H1 (cell line): Measurements from ENCODE around the gene SUSD5. TPM values are rescaled to one million over a fixed set of nuclear protein-coding genes. Genes with fewer than 3 reads are reported as not detected.

Experiments used
- CTCF ChIA-PET: fragments of 300-600 bp; sonication (Branson Sonifier 250); formaldehyde crosslinking; loops from one replicate; lab custom pipeline; 2021; ENCODE audit not compliant: partially characterized antibody; lab: Charles Lee
- POLR2A ChIA-PET: fragments of 300-600 bp; sonication (Branson Sonifier 250); formaldehyde crosslinking; loops from one replicate; lab custom pipeline; 2021; ENCODE audit warnings: inconsistent platforms; ENCODE audit not compliant: partially characterized antibody; lab: Charles Lee
- DNase-seq, 2 experiments: peaks; one replicate each; pipeline versions ENCODE4 v3.0.0 to v3.0.0-alpha.2; 2010 to 2022; ENCODE audit warnings: low spot score in 2 of 2, low read depth in 1 of 2, mixed read lengths in 1 of 2
- FAIRE-seq: peaks from 2 replicates; lab custom pipeline; 2011; peaks lifted over from hg19 to GRCh38; lab: Jason Lieb, UNC
- H2AFZ ChIP-seq: 2 replicates; pipeline ENCODE4 v1.8.1; 2012; ENCODE audit warnings: low read length, inconsistent platforms
- H2AK5ac ChIP-seq: 2 replicates; pipeline ENCODE4 v1.6.1; 2013; ENCODE audit warnings: low read depth, low read length
- H2BK120ac ChIP-seq: replicated peaks from 2 replicates; pipeline ENCODE3; 2013; ENCODE audit warnings: low read depth, low read length, inconsistent platforms
- H2BK12ac ChIP-seq: 2 replicates; pipeline ENCODE4 v1.6.1; 2013; ENCODE audit warnings: low read depth, low read length
- H2BK15ac ChIP-seq: 2 replicates; pipeline ENCODE4 v1.6.1; 2013; ENCODE audit warnings: low read length
- H2BK20ac ChIP-seq: 2 replicates; pipeline ENCODE4 v1.6.1; 2013; ENCODE audit warnings: low read length
- H2BK5ac ChIP-seq: 2 replicates; pipeline ENCODE4 v1.6.1; 2013; ENCODE audit warnings: low read depth, low read length
- H3K14ac ChIP-seq: 2 replicates; pipeline ENCODE4 v1.6.1; 2013; ENCODE audit warnings: inconsistent platforms; ENCODE audit not compliant: insufficient read length
- H3K18ac ChIP-seq: 2 replicates; pipeline ENCODE4 v1.6.1; 2013; ENCODE audit warnings: low read length; ENCODE audit errors: extremely low read depth
- H3K23ac ChIP-seq: 2 replicates; pipeline ENCODE4 v1.6.1; 2013; ENCODE audit warnings: inconsistent platforms; ENCODE audit not compliant: insufficient read length
- H3K23me2 ChIP-seq: 2 replicates; pipeline ENCODE4 v1.6.1; 2013; ENCODE audit warnings: low read depth, low read length
- H3K27ac ChIP-seq: 2 replicates; pipeline ENCODE4 v1.6.1; 2011; ENCODE audit warnings: low read depth, low read length, inconsistent platforms
- H3K27me3 ChIP-seq, 4 experiments: replicated peaks in 1 of 4; 1 replicate in 1 of 4; 2 replicates in 3 of 4; pipeline versions ENCODE4 v1.6.1 to v1.8.1; 2011 to 2013; ENCODE audit warnings: low read length in 3 of 4, mild to moderate bottlenecking in 3 of 4, inconsistent platforms in 2 of 4, mixed read lengths in 2 of 4, moderate library complexity in 1 of 4; ENCODE audit not compliant: control insufficient read depth in 3 of 4, insufficient read depth in 3 of 4; ENCODE audit errors: extremely low read depth in 1 of 4
- H3K36me3 ChIP-seq, 4 experiments: 2 replicates each; pipeline versions ENCODE4 v1.6.1 to v1.8.1; 2011 to 2013; ENCODE audit warnings: mild to moderate bottlenecking in 4 of 4, low read length in 3 of 4, moderate library complexity in 2 of 4, control low read depth in 1 of 4, inconsistent platforms in 1 of 4; ENCODE audit not compliant: insufficient read depth in 4 of 4, control insufficient read depth in 2 of 4
- H3K4ac ChIP-seq: replicated peaks from 2 replicates; pipeline ENCODE3; 2013; ENCODE audit warnings: low read length, low read depth, mixed read lengths, inconsistent platforms; ENCODE audit not compliant: insufficient read length
- H3K4me1 ChIP-seq, 4 experiments: replicated peaks in 1 of 4; 1 replicate in 1 of 4; 2 replicates in 3 of 4; pipeline versions ENCODE4 v1.6.1 to v1.8.1; 2011 to 2013; ENCODE audit warnings: low read length in 3 of 4, inconsistent platforms in 2 of 4, mixed read lengths in 1 of 4; ENCODE audit not compliant: insufficient read depth in 4 of 4, control insufficient read depth in 3 of 4
- H3K4me2 ChIP-seq, 2 experiments: 2 replicates each; pipeline versions ENCODE4 v1.6.1 to v1.8.1; 2011 to 2013; ENCODE audit warnings: low read depth in 2 of 2, low read length in 2 of 2, control low read depth in 1 of 2, inconsistent platforms in 1 of 2, mild to moderate bottlenecking in 1 of 2; ENCODE audit not compliant: insufficient read depth in 1 of 2
- H3K4me3 ChIP-seq, 4 experiments: fragments of 200-600, 300-600 bp in 1 of 4; sonication (generic), shearing (Covaris generic), sonication (Bioruptor Twin) in 1 of 4; 2 replicates each; pipeline versions ENCODE4 v1.5.1 to v1.8.1; 2011 to 2016; ENCODE audit warnings: low read length in 4 of 4, low read depth in 3 of 4, control low read depth in 2 of 4, inconsistent platforms in 2 of 4, mild to moderate bottlenecking in 2 of 4, mixed read lengths in 1 of 4, moderate library complexity in 1 of 4; ENCODE audit not compliant: insufficient read depth in 2 of 4; ENCODE audit errors: extremely low read depth in 1 of 4
- H3K56ac ChIP-seq: replicated peaks from 2 replicates; pipeline ENCODE3; 2013; ENCODE audit warnings: low read depth, mild to moderate bottlenecking, mixed read lengths, low read length, inconsistent platforms; ENCODE audit not compliant: insufficient read length
- H3K79me1 ChIP-seq: 2 replicates; pipeline ENCODE4 v1.6.1; 2013; ENCODE audit warnings: low read depth, low read length, control low read depth
- H3K79me2 ChIP-seq, 2 experiments: 2 replicates each; pipeline versions ENCODE4 v1.6.1 to v1.8.1; 2012 to 2013; ENCODE audit warnings: low read length in 2 of 2, mild to moderate bottlenecking in 2 of 2, inconsistent platforms in 1 of 2; ENCODE audit not compliant: insufficient read depth in 2 of 2, control insufficient read depth in 1 of 2
- H3K9ac ChIP-seq, 4 experiments: replicated peaks in 1 of 4; 1 replicate in 1 of 4; 2 replicates in 3 of 4; pipeline versions ENCODE4 v1.6.1 to v1.8.1; 2011 to 2013; ENCODE audit warnings: low read depth in 3 of 4, low read length in 3 of 4, control low read depth in 2 of 4, mild to moderate bottlenecking in 2 of 4, moderate library complexity in 2 of 4, inconsistent platforms in 1 of 4; ENCODE audit errors: extremely low read depth in 1 of 4
- H3K9me3 ChIP-seq, 2 experiments: 2 replicates each; pipeline versions ENCODE4 v1.6.1 to v1.8.1; 2012 to 2013; ENCODE audit warnings: mild to moderate bottlenecking in 2 of 2, moderate library complexity in 2 of 2, control low read depth in 1 of 2, inconsistent platforms in 1 of 2, low read depth in 1 of 2, low read length in 1 of 2, mixed read lengths in 1 of 2; ENCODE audit not compliant: insufficient read depth in 2 of 2
- H4K20me1 ChIP-seq, 2 experiments: replicated peaks in 1 of 2; 2 replicates each; pipeline versions ENCODE3 to v1.8.1; 2011 to 2013; ENCODE audit warnings: inconsistent platforms in 2 of 2, low read length in 2 of 2, mild to moderate bottlenecking in 1 of 2; ENCODE audit not compliant: insufficient read depth in 2 of 2, control insufficient read depth in 1 of 2
- H4K5ac ChIP-seq: 2 replicates; pipeline ENCODE4 v1.6.1; 2013; ENCODE audit warnings: low read length, low read depth, mixed read lengths, inconsistent platforms; ENCODE audit not compliant: insufficient read length
- H4K8ac ChIP-seq: 2 replicates; pipeline ENCODE4 v1.8.0; 2013; ENCODE audit warnings: mild to moderate bottlenecking, moderate library complexity, low read length, inconsistent platforms; ENCODE audit not compliant: insufficient read depth; ENCODE audit errors: extremely low read depth
- H4K91ac ChIP-seq: replicated peaks from 2 replicates; pipeline ENCODE3; 2013; ENCODE audit warnings: low read length, mixed read lengths, inconsistent platforms; ENCODE audit not compliant: insufficient read length
- ASH2L ChIP-seq: fragments of 200-600, 300-600 bp; sonication (generic); IDR thresholded peaks from one replicate; pipeline ENCODE4 v1.7.1; 2017; ENCODE audit warnings: low read length
- GTF2F1 ChIP-seq: IDR thresholded peaks from 2 replicates; pipeline ENCODE4 v1.6.1; 2012; ENCODE audit warnings: low read depth, low read length, improper control_type of control experiment, borderline replicate concordance
- KDM5A ChIP-seq: fragments of 200-600 bp; IDR thresholded peaks from 2 replicates; pipeline ENCODE4 v1.7.1; 2012; ENCODE audit warnings: mild to moderate bottlenecking, low read length, inconsistent platforms, mixed read lengths
- SIRT6 ChIP-seq: IDR thresholded peaks from one replicate; pipeline ENCODE4 v1.7.1; 2012; ENCODE audit warnings: low read length, inconsistent platforms
- TEAD4 ChIP-seq: IDR thresholded peaks from 2 replicates; pipeline ENCODE4 v1.6.1; 2012; ENCODE audit warnings: low read depth, low read length, inconsistent platforms, mixed read lengths
- WGBS, 2 experiments: shearing (Covaris generic) in 1 of 2; methylation state at CpG; one replicate each; pipeline versions ENCODE4 v1.1.6 to v1.1.7; 2013 to 2015; ENCODE audit warnings: low lambda C conversion rate in 2 of 2, mixed read lengths in 2 of 2, inconsistent platforms in 1 of 2, low coverage in 1 of 2, missing lambda C conversion rate in 1 of 2; ENCODE audit not compliant: insufficient replicate concordance in 2 of 2, insufficient coverage in 1 of 2, insufficient read length in 1 of 2; ENCODE audit errors: extremely low coverage in 1 of 2, missing lambda C conversion rate in 1 of 2; 5-methylcytosine and 5-hydroxymethylcytosine counted together
- polyA plus RNA-seq, 7 experiments: library from polyadenylated mRNA; depleted of rRNA in 3 of 7; stranded (reverse) in 5 of 7; unstranded in 2 of 7; fragments of >200 nt in 5 of 7; fragments of 200-250 nt in 2 of 7; gene quantifications; 1 replicate in 5 of 7; 2 replicates in 1 of 7; 4 replicates in 1 of 7; pipeline versions ENCODE4 v1.2.1 to v1.2.3, GENCODE V29; 2011 to 2013; ENCODE audit warnings: missing spikeins in 2 of 7, mixed read lengths in 2 of 7
- total RNA-seq: library from RNA; stranded (reverse); fragmentation: NEBNext Ultra II Directional; extraction: Animal tissue kit (Norgen Biotek cat#: 25700); gene quantifications from 2 replicates; pipeline ENCODE4 v1.2.1, GENCODE V29; 2021

Gene SUSD5
- total and polyA plus RNA-seq, 2 of the 8 experiments (the other 6 are each of a cell fraction or from before 2014, with no cell fraction given) = 0.92 to 3.3 TPM

DNA sequence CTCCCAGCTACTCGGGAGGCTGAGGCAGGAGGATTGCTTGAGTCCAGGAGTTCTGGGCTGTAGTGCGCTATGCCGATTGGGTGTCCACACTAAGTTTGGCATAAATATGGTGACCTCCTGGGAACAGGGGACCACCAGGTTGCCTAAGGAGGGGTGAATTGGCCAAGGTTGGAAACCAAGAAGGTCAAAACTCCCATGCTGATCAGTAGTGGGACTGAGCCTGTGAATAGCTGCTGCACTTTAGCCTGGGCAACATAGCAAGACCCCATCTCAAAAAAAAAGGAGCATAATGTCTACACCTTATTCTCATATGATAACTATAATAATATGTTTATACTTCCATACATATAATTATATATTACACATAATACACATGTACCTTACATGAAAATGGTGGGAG, 115.6 kb downstream of the SUSD5 start:
- H3K23me2 ChIP-seq = no peaks in the 10 kb centered on the region
- no peak overlapping the region for H4K5ac ChIP-seq
- H4K8ac ChIP-seq = no peak overlapping the region
- H2AFZ ChIP-seq = no peak overlapping the region
- 94% methylated on average over 3 of the region's 3 CpGs; no CpG with 5 or more reads in 1 of the 2 experiments for WGBS, 2 experiments
- H3K27me3 ChIP-seq = no peaks in the 10 kb centered on the region
- H3K79me1 ChIP-seq = no peaks in the 10 kb centered on the region
- H3K27ac ChIP-seq = no peak overlapping the region
- no peak overlapping the region for H3K23ac ChIP-seq
- no peak overlapping the region for H2BK12ac ChIP-seq
- no peak overlapping the region for H2BK20ac ChIP-seq
- H2AK5ac ChIP-seq = no peak overlapping the region
- no peaks in the 10 kb centered on the region for H3K9me3 ChIP-seq
- ChIA-PET POLR2A (no interaction called here), CTCF (no interaction called here)
- TF ChIP-seq KDM5A = no peak
- TF ChIP-seq TEAD4 = no peak
- TF ChIP-seq GTF2F1 = no peak
- no peak for TF ChIP-seq ASH2L
- TF ChIP-seq SIRT6 = no peak
- no peak for DNase-seq
- no peak overlapping the region for H3K4me2 ChIP-seq
- no peak overlapping the region for H4K91ac ChIP-seq
- no peak overlapping the region for H3K14ac ChIP-seq
- no peaks in the 10 kb centered on the region for H4K20me1 ChIP-seq
- FAIRE-seq = no peak
- H2BK15ac ChIP-seq = no peak overlapping the region
- H3K4me3 ChIP-seq = no peak overlapping the region
- H2BK5ac ChIP-seq = no peak overlapping the region
- no peak overlapping the region for H2BK120ac ChIP-seq
- no peaks in the 10 kb centered on the region for H3K4me1 ChIP-seq
- no peaks in the 10 kb centered on the region for H3K79me2 ChIP-seq
- no peaks in the 10 kb centered on the region for H3K36me3 ChIP-seq
- no peak overlapping the region for H3K4ac ChIP-seq
- H3K18ac ChIP-seq = no peak overlapping the region
- no peak overlapping the region for H3K56ac ChIP-seq
- no peak overlapping the region for H3K9ac ChIP-seq
